HG02981 (cell line): ENCODE results near the gene ELFN1.

Source experiments
- ATAC-seq: cut with Tn5 transposase; IDR thresholded peaks from one replicate; pipeline ENCODE4 v1.9.1; 2021; ENCODE audit warnings: mild to moderate bottlenecking, moderate library complexity; ENCODE audit not compliant: unreplicated experiment

The ELFN1 gene

DNA sequence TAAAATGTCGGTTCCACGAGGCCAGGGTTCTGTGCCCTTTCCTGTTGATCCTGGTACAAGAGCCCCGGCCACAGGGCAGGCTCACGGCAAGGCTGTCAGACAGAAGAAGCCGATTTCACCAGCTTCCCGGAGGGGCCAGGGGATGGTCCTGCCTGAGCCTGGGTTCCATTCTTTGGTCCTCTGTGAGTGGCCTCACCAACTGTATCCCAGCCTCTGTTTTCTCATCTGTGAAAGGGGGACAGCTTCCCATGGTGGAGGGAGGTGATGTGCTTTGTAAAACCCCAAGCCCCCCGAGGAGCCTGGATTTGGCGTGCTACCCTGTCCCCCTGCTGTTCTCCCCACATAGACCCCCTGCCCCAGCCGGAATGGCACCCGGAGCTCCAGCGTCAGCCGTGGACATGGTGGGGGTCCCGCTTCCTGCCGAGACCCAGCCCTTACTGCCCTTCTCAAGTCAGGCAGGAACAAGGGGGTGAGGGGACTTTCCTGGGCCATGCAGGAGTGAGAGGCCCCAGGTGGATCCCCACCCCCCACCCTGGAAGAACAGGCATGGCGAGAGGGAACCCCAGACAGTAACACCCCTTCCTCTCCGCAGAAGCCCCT is 28.3 kb upstream of the ELFN1 start:
- ATAC-seq: no peak

- ATAC-seq: no peak
Observed at GRCh38 chr7:1642291-1642731, 27.8 kb upstream of the ELFN1 start.

GRCh38 chr7:1643270-1644092 is 26.6 kb upstream of the ELFN1 start:
- no peak for ATAC-seq

DNA sequence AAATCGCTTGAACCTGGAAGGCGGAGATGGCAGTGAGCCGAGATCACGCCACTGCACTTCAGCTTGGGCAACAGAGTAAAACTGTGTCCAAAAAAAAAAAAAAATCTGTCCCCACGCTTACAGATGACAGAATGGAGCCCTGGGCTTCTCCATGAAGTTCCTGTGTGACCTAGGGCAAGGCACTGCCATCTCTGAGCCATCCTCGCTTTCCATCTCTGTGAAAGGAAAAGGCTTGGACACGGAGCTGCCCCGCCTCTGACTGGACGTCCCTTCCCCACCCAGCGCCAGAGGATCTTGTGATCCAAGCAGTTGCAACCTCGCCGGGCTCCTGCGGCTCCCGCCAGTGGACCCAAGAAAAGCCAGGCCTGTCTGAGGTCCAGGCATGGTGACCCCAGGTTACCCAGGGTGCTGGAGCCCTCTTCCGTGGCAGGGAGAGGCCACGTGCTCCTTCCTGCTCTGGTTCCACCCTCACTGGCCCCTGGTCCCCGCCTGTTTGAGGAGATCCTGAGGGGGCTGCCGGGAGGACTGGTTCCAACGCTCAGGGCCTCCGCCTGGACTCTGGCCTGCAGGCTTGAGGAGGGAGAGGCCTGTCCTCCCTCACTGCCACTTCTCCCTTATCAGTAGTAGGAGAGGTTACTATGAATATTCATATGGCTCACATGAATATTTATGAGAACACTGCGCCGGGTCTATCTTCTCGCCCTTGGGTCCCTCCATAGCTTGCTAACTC is 25.6 kb upstream of the ELFN1 start:
- no peak for ATAC-seq

DNA sequence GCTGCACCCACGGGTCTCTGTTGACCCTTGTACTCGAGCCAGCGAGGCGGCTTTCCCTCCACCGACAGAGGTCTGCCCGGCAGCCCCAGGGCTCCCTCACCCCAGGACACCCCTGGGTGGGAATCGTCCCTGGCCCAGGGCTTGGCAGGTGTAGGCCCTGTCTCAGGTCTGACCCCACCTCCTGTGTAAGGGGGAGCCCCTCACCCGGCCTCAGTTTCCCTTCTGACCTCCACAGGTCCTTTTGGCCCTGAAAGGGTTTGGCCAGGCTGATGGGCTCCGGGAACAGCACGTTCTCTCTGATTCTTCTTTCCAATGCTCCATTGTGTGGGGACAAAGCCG is 25.0 kb upstream of the ELFN1 start:
- no peak for ATAC-seq

DNA sequence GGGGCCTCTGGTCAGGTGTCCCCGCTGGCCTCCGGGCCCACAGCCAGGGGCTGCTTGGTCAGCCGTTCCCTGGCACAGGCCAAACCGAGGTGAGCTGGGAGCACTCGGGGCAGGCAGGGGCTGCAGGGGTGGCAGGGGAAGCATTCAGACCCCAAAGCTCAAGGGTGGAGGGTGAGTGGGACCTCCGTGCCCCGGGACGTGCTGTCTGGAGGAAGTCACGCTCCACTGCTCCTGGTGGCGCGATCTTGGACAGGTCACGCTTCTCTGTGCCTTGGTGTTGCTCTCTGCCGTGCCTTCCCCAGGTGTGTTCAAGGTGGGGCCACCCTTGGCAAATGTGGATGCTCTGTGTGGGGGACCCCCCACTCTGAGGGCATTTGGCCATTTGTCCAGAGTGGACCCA is 24.6 kb upstream of the ELFN1 start:
- ATAC-seq: no peak

DNA sequence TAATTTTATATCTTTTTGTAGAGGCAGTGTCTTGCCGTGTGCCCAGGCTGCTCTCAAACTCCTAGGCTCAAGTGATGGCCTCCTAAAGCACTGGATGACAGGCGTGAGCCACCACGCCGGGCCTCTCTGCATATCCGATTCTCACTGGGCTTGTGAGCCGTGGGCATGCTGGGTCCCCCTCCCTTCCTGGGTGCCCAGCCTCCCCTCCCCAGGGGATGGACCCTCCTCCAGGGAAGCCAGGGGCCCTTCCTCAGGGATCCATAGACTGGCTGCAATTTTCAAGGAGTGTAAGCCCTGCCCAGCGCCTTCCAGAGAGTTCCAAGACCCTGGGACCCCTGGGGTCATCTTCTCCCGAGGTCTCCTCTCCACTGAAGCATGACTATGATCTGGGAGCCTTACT is 23.7 kb upstream of the ELFN1 start:
- no peak for ATAC-seq

DNA sequence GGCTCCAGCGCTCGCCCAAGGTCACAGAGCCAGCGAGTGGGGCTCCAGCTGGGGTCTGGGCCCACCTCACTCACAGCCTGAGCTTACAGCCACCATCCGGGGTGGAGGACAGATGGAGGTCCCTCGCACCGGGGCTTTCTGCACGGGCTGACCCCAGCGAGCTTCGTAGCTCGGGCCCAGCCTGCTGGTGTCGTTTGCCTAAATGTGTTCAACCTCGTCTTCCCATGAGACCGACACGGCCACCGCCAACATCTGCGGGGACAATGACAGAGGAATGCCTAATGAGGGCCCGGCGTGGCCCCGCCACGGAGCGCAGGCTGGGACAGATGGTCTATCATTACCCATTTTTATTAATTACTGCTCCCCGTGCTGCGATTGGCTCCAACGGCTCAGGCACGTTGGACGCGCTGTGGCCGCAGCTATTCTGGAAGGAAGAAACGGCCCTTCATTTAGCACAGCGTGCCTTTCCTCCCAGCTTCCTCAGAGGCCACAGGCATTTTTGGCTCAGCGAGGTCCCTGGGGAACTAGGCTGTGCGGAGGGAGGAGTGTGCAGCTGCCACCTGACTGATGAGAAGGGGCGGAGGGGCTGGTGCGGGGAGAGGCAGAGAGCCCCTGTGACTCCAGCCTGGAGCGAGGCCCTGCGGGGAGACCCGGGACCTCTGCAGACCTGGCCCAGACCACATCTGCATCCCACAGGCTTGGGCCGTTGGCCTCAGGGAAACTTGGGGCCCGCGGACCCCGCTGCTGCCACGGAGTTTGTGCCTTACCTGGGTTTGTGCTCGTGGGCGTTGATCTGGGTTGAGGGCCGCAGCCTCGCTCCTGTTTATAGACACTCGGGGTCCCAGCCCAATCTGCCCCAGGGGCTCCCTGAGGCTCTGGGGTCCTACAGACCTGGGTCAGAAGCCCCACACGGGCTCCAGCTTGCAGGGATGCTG is 22.9 kb upstream of the ELFN1 start:
- no peak for ATAC-seq

GRCh38 chr7:1647961-1648672 is 22.0 kb upstream of the ELFN1 start:
- no peak for ATAC-seq

DNA sequence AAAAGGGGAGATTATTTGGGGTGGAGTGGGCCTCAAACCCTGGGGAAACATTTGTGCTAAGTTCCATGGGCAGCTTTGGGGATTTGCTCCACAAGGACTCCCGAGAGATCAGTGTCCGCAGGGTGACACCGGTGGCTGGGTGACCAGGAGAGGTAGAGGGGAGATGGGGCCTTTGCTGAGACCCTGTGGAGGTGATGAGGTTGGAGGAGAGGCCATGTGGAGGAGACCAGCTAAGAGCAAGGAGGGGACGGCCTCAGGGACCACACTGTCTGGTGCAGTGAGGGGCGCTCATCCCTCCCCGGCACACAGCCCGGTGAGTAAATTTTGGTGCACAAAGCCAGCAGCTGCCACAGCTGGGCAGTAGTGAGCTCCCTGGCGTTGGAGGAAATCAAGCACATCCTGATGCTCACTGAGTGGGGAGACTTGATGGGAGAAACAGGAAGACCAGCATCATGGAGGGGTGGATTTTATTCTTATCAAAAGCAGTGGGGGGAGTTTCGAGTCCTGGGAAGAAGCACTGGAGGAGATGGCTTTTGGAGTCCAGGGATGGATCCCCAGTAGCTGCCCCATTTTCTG is 20.2 kb upstream of the ELFN1 start:
- ATAC-seq: no peak

DNA sequence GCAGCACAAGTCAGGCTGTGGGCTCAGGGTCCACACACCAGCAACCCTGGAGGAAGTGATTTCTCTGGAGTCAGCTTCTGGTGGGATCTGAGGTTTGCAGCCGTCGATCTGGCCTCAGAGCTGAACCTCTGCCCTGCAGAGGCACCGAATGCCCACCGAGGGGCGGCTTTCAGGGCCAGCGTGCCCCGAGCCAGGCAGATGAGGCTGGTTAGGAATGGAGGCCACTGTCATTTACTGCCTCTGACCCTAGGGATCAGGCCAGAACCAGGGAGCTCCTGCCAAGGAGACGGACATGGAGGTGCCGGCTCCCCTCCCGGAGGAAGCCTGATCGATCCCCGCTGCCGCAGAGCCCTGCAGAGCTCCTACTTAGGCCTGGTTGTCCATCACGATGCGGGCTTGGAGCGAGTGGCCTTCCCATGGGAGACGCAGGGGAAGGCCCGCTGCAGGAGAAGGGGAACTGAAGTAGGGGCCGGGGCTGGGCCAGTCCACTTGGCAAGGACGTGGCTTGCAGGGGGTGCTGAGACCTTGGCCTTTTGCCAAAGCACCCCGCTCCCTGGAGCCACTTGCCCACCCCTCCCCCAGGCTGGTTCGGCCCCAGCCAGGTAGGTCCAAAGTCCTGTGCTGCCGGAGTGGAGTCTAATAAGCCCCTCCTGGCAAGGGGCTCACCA is 19.6 kb upstream of the ELFN1 start:
- no peak for ATAC-seq

DNA sequence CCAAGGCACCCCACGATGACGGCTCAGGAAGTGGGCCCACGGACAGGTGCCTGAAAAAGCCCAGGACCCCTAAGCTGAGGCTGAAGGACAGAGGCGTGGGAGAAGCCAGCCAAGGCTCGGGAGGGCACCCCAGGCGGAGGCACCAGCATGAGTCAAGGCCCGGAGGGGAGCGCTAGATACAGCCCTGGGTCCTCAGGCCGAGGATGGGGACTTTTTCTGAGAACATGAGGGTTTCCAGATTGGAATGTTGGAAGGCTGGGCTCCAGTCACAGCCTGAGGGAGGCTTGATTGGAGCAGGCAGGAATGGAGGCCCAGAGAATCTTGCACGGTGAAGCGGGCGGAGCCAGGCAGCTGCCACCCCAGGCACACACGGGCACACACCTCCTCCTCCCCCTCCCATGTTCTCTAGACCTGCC is 19.0 kb upstream of the ELFN1 start:
- ATAC-seq: no peak

DNA sequence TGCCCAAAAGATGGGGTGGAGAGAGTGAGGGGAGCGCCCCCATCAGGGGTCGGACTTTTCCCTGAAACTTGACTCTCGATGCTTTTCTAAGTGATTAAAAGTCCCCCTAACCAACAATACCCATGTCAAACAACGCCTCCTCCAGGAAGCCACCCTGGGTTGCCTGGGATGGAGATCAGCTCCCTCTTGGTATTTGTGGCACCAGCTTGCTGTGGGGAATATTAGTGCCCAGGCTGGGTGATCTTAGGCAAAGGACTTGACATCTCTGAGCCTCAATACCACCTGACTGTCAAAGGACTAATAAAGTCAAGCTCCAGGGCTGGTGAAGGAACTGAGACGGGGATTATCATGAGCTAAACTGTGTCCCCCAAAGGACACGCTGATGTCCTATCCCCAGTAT is 18.2 kb upstream of the ELFN1 start:
- ATAC-seq: no peak

GRCh38 chr7:1653500-1653899 is 16.6 kb upstream of the ELFN1 start:
- no peak for ATAC-seq

- ATAC-seq: no peak
Observed at GRCh38 chr7:1654111-1654510, 16.0 kb upstream of the ELFN1 start.

DNA sequence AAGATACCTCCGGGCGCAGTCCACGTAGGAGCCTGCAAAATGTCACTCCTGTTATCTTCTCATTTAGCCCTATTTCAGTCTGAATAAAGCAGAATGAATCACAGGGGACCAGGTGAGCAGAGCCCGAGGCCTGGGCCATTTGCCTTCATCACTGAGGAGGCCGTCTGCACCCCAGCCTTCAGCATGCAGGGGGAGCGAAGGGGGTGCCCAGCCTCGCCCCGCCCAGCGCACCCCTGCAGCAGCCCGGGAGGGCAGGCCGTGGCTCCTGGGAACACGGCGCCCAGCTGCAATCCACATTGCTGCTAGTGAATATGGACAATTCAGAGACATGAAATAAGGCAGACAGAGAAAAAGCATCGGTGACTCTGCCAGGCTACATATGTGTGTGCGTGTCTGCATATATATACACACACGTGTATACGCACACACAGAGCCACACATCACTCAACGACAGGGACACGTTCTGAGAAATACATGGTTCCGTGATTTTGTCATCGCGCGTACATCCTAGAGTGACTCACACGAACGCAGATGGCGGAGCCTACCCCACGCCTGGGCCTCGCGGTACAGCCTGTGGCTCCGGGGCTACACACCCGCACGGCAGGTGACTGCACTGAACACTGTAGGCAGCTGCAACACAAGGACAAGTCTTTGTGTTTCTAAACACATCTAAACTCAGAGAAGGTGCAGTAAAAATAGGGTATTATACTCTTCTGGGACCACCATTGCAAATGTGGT is 15.2 kb upstream of the ELFN1 start:
- ATAC-seq: no peak

- ATAC-seq: no peak
Observed at GRCh38 chr7:1659696-1660095, 10.4 kb upstream of the ELFN1 start.

GRCh38 chr7:1661461-1661860 is 8.6 kb upstream of the ELFN1 start:
- no peak for ATAC-seq

GRCh38 chr7:1662101-1662500 is 8.0 kb upstream of the ELFN1 start:
- no peak for ATAC-seq
